H9 (cell line): Measurements from ENCODE around the gene C3orf20. TPM values are rescaled to one million over a fixed set of nuclear protein-coding genes. Genes with fewer than 3 reads are reported as not detected.

Experiments
- DNase-seq: peaks from one replicate; pipeline ENCODE4 v3.0.0-alpha.2; 2017
- H2AFZ ChIP-seq: one replicate; pipeline ENCODE4 v1.6.1; 2013; ENCODE audit warnings: mild to moderate bottlenecking, low read length, control low read depth, moderate library complexity
- H2AK5ac ChIP-seq: 2 replicates; pipeline ENCODE4 v1.6.1; 2013; ENCODE audit warnings: low read length, control low read depth, mixed read lengths; ENCODE audit not compliant: insufficient read length
- H2BK120ac ChIP-seq: one replicate; pipeline ENCODE4 v1.6.1; 2013; ENCODE audit warnings: low read depth, mild to moderate bottlenecking, low read length, control low read depth, inconsistent platforms; ENCODE audit not compliant: poor library complexity, severe bottlenecking
- H2BK12ac ChIP-seq: 2 replicates; pipeline ENCODE4 v1.6.1; 2013; ENCODE audit warnings: low read length, control low read depth, mixed read lengths, low read depth; ENCODE audit not compliant: insufficient read length
- H2BK15ac ChIP-seq: 2 replicates; pipeline ENCODE4 v1.6.1; 2013; ENCODE audit warnings: low read depth, low read length, control low read depth
- H2BK20ac ChIP-seq: one replicate; pipeline ENCODE4 v1.6.1; 2013; ENCODE audit warnings: low read depth, mild to moderate bottlenecking, low read length, control low read depth, inconsistent platforms; ENCODE audit not compliant: poor library complexity, severe bottlenecking
- H2BK5ac ChIP-seq: 2 replicates; pipeline ENCODE4 v1.6.1; 2013; ENCODE audit warnings: low read length, control low read depth, mixed read lengths; ENCODE audit not compliant: insufficient read length
- H3K14ac ChIP-seq: 2 replicates; pipeline ENCODE4 v1.6.1; 2013; ENCODE audit warnings: low read length, control low read depth; ENCODE audit not compliant: insufficient read depth
- H3K18ac ChIP-seq: 2 replicates; pipeline ENCODE4 v1.6.1; 2013; ENCODE audit warnings: low read depth, mild to moderate bottlenecking, mixed read lengths, low read length, control low read depth; ENCODE audit not compliant: insufficient read length
- H3K23ac ChIP-seq: 2 replicates; pipeline ENCODE4 v1.6.1; 2013; ENCODE audit warnings: low read length, control low read depth, mixed read lengths, low read depth; ENCODE audit not compliant: insufficient read length
- H3K23me2 ChIP-seq: 2 replicates; pipeline ENCODE4 v1.6.1; 2013; ENCODE audit warnings: low read depth, mild to moderate bottlenecking, mixed read lengths, low read length, control low read depth; ENCODE audit not compliant: insufficient read length, poor library complexity, severe bottlenecking
- H3K27ac ChIP-seq: 2 replicates; pipeline ENCODE4 v1.5.1; 2013; ENCODE audit warnings: low read length, control low read depth, mixed read lengths, low read depth; ENCODE audit not compliant: insufficient read length
- H3K27me3 ChIP-seq: 2 replicates; pipeline ENCODE4 v1.6.1; 2013; ENCODE audit warnings: low read length, control low read depth, inconsistent platforms; ENCODE audit not compliant: insufficient read depth
- H3K4ac ChIP-seq: 2 replicates; pipeline ENCODE4 v1.6.1; 2013; ENCODE audit warnings: low read depth, mild to moderate bottlenecking, control low read depth, inconsistent platforms, low read length, moderate library complexity
- H3K4me1 ChIP-seq: 2 replicates; pipeline ENCODE4 v1.6.1; 2013; ENCODE audit warnings: low read length, control low read depth, inconsistent platforms; ENCODE audit not compliant: insufficient read depth
- H3K4me2 ChIP-seq: 2 replicates; pipeline ENCODE4 v1.6.1; 2013; ENCODE audit warnings: low read length, control low read depth, mixed read lengths; ENCODE audit not compliant: insufficient read length, insufficient read depth
- H3K56ac ChIP-seq: 2 replicates; pipeline ENCODE4 v1.6.1; 2013; ENCODE audit warnings: low read depth, mild to moderate bottlenecking, mixed read lengths, low read length, control low read depth; ENCODE audit not compliant: insufficient read length
- H3K79me1 ChIP-seq: 2 replicates; pipeline ENCODE4 v1.6.1; 2013; ENCODE audit warnings: low read depth, mild to moderate bottlenecking, moderate library complexity, low read length, control low read depth, inconsistent platforms; ENCODE audit not compliant: insufficient read depth, poor library complexity, severe bottlenecking
- H3K79me2 ChIP-seq: 2 replicates; pipeline ENCODE4 v1.6.1; 2013; ENCODE audit warnings: low read length, control low read depth, inconsistent platforms; ENCODE audit not compliant: insufficient read depth
- H3K9ac ChIP-seq: 2 replicates; pipeline ENCODE4 v1.6.1; 2013; ENCODE audit warnings: low read length, control low read depth, mixed read lengths; ENCODE audit not compliant: insufficient read length; ENCODE audit errors: extremely low read depth
- H3K9me3 ChIP-seq: one replicate; pipeline ENCODE4 v1.6.1; 2013; ENCODE audit warnings: low read depth, low read length, inconsistent platforms; ENCODE audit not compliant: control insufficient read depth
- H3T11ph ChIP-seq: one replicate; pipeline ENCODE4 v1.6.1; 2013; ENCODE audit warnings: mild to moderate bottlenecking, low read length, control low read depth, inconsistent platforms
- H4K20me1 ChIP-seq: one replicate; pipeline ENCODE4 v1.6.1; 2013; ENCODE audit not compliant: control insufficient read depth, insufficient read length, insufficient read depth
- H4K5ac ChIP-seq: 2 replicates; pipeline ENCODE4 v1.6.1; 2013; ENCODE audit warnings: low read depth, mild to moderate bottlenecking, mixed read lengths, low read length, control low read depth; ENCODE audit not compliant: insufficient read length
- H4K8ac ChIP-seq: replicated peaks from 2 replicates; pipeline ENCODE4 v1.6.1; 2013; ENCODE audit warnings: low read length, control low read depth, mixed read lengths, low read depth; ENCODE audit not compliant: insufficient read length
- H4K91ac ChIP-seq: 2 replicates; pipeline ENCODE4 v1.6.1; 2013; ENCODE audit warnings: low read depth, mild to moderate bottlenecking, moderate library complexity, mixed read lengths, low read length, control low read depth; ENCODE audit not compliant: insufficient read length
- H3K27ac Mint-ChIP-seq, 3 experiments: 2 replicates in 2 of 3; 3 replicates in 1 of 3; pipeline ENCODE4 v1.8.0; 2020 to 2021; ENCODE audit warnings: mixed read lengths in 3 of 3, mild to moderate bottlenecking in 1 of 3, moderate library complexity in 1 of 3
- H3K27me3 Mint-ChIP-seq: 2 replicates; pipeline ENCODE4 v1.8.0; 2021; ENCODE audit warnings: low read depth, mild to moderate bottlenecking, moderate library complexity, mixed read lengths
- H3K36me3 Mint-ChIP-seq, 3 experiments: 2 replicates in 2 of 3; 3 replicates in 1 of 3; pipeline ENCODE4 v1.8.0; 2020 to 2021; ENCODE audit warnings: low read depth in 3 of 3, mixed read lengths in 3 of 3; ENCODE audit not compliant: insufficient read depth in 1 of 3
- H3K4me1 Mint-ChIP-seq, 2 experiments: 2 replicates each; pipeline ENCODE4 v1.8.0; 2020; ENCODE audit warnings: mixed read lengths in 2 of 2
- H3K4me3 Mint-ChIP-seq, 2 experiments: 2 replicates in 1 of 2; 3 replicates in 1 of 2; pipeline ENCODE4 v1.8.0; 2020 to 2021; ENCODE audit warnings: mild to moderate bottlenecking in 2 of 2, mixed read lengths in 2 of 2, moderate library complexity in 1 of 2
- H3K9me3 Mint-ChIP-seq, 2 experiments: 2 replicates in 1 of 2; 3 replicates in 1 of 2; pipeline ENCODE4 v1.8.0; 2020; ENCODE audit warnings: mild to moderate bottlenecking in 2 of 2, mixed read lengths in 2 of 2, moderate library complexity in 1 of 2
- CTCF ChIP-seq: fragments of 200-600 bp; sonication (generic); conservative IDR thresholded peaks from 3 replicates; pipeline ENCODE4 v1.8.0; 2021; ENCODE audit warnings: antibody characterized with exemption, mild to moderate bottlenecking
- WGBS: extraction: QIAGEN DNeasy Blood & Tissue Kit; methylation state at CpG from one replicate; pipeline ENCODE4 v1.1.7; 2013; ENCODE audit warnings: missing lambda C conversion rate, low lambda C conversion rate, mixed read lengths; ENCODE audit not compliant: insufficient read length; ENCODE audit errors: extremely low coverage; 5-methylcytosine and 5-hydroxymethylcytosine counted together
- total RNA-seq: library from RNA; stranded (reverse); gene quantifications from 2 replicates; pipeline ENCODE4 v1.2.1, GENCODE V29; 2021

C3orf20 gene
- total RNA-seq, 1 experiment from 2014 or later, result not detected

GRCh38 chr3:14703128-14703750, 28.3 kb downstream of the C3orf20 start:
- TF ChIP-seq CTCF, result no peak
- no peaks in the 10 kb centered on the region for H4K20me1 ChIP-seq
- no peak overlapping the region for H3K9ac ChIP-seq
- H3K23me2 ChIP-seq, result no peaks in the 10 kb centered on the region
- H4K8ac ChIP-seq, result no peak overlapping the region
- no peaks in the 10 kb centered on the region for H3K79me1 ChIP-seq
- no peak overlapping the region for H3K4me3 Mint-ChIP-seq
- no peak overlapping the region for H3K18ac ChIP-seq
- H3K4ac ChIP-seq, result no peak overlapping the region
- no peaks in the 10 kb centered on the region for H3K4me1 ChIP-seq
- no peak overlapping the region for H2AFZ ChIP-seq
- no peaks in the 10 kb centered on the region for H3K79me2 ChIP-seq
- H3K4me2 ChIP-seq, result no peak overlapping the region
- no peaks in the 10 kb centered on the region for H3K9me3 Mint-ChIP-seq
- H3K27me3 Mint-ChIP-seq, result peaks cover 12% of the 10 kb centered on the region
- H3K9me3 ChIP-seq, result no peaks in the 10 kb centered on the region
- no peaks in the 10 kb centered on the region for H3K4me1 Mint-ChIP-seq
- H2BK15ac ChIP-seq, result no peak overlapping the region
- no peak overlapping the region for H2BK12ac ChIP-seq
- H3K27ac Mint-ChIP-seq, result no peak overlapping the region
- H2BK120ac ChIP-seq, result no peak overlapping the region
- no peak overlapping the region for H3K56ac ChIP-seq
- H3K27me3 ChIP-seq, result no peaks in the 10 kb centered on the region
- WGBS, result no CpG with 5 or more reads among the region's 9 CpGs
- no peak overlapping the region for H3K14ac ChIP-seq
- no peak overlapping the region for H3T11ph ChIP-seq
- no peaks in the 10 kb centered on the region for H3K36me3 Mint-ChIP-seq
- H4K91ac ChIP-seq, result no peak overlapping the region
- no peak overlapping the region for H2BK20ac ChIP-seq
- no peak overlapping the region for H3K23ac ChIP-seq
- DNase-seq, result no peak
- no peak overlapping the region for H2AK5ac ChIP-seq
- H2BK5ac ChIP-seq, result no peak overlapping the region
- H4K5ac ChIP-seq, result no peak overlapping the region
- no peak overlapping the region for H3K27ac ChIP-seq
